ENCODE data around the gene S1PR3.

The S1PR3 gene

DNA sequence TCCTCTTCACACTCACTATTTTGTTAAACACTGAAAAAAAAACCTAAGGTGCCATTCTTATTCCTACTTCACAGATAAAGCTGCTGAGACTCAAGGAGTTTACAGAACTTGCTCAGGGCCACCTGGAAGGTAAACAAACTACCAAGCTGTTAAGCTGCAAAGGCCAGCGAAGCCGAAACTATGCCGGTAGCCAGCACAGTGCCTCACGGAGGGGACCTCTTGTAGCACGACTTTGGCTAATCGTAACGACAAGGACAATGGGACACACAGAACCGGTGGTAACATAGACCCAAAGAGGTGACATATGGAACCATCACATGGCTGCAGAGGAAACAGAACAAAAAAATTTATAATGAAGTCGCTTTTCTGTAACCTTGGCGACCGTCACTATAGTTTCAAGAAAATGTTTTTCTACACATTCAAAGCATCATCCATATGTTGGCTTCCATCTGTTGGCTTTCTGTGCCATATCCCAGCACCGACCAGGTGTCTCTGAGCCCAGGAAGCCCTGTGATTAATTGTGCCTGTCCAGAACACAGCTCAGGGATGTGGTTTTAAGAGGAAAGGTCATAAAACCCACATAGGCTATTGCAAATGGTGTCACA is 60.3 kb downstream of the S1PR3 start:
- H3K4me3 ChIP-seq (ENCODE audit: control insufficient read depth, low read depth, low read length) = no peak overlapping the region
- TF ChIP-seq, protein P1, sequence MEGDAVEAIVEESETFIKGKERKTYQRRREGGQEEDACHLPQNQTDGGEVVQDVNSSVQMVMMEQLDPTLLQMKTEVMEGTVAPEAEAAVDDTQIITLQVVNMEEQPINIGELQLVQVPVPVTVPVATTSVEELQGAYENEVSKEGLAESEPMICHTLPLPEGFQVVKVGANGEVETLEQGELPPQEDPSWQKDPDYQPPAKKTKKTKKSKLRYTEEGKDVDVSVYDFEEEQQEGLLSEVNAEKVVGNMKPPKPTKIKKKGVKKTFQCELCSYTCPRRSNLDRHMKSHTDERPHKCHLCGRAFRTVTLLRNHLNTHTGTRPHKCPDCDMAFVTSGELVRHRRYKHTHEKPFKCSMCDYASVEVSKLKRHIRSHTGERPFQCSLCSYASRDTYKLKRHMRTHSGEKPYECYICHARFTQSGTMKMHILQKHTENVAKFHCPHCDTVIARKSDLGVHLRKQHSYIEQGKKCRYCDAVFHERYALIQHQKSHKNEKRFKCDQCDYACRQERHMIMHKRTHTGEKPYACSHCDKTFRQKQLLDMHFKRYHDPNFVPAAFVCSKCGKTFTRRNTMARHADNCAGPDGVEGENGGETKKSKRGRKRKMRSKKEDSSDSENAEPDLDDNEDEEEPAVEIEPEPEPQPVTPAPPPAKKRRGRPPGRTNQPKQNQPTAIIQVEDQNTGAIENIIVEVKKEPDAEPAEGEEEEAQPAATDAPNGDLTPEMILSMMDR (IDR thresholded peaks at IDR 0.05; ENCODE audit: control insufficient read depth, insufficient read depth, low read depth, low read length, missing control alignments) = no peak
- no peak for DNase-seq (ENCODE audit: low read depth)

DNA sequence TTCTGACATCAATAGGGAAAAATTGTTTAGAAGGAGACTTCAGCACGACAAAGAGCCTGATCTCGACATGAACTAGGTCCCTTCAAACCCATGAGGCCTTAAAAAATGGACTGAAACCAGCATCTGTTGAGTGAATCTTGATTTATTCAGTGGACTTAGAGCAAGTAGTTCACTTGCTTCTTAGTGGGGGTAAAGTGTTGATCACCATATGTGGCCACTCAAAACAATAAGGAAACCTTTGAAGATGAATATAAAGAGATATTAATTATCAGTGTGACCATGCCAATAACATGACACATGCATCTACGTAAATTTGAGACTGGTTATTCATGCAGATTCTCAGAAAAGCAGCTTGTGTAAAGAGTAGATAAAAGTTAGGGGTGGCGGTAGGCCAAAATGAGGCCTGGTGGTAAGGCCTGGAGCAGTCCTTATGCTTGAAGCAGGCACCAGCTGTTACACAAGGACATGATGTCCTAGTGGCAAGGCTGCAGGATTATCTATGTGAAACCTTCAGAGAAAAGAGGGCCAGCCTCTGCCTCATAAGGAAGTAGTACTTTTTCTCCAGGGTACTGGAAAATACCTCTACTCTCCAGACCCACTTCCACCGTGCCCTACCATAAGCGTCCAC is 61.3 kb downstream of the S1PR3 start:
- TF ChIP-seq, protein P1 (IDR thresholded peaks at IDR 0.05; ENCODE audit: control insufficient read depth, insufficient read depth, low read depth, low read length, missing control alignments) = no peak
- H3K4me3 ChIP-seq (ENCODE audit: control insufficient read depth, low read depth, low read length) = no peak overlapping the region
- DNase-seq (ENCODE audit: low read depth) = no peak

DNA sequence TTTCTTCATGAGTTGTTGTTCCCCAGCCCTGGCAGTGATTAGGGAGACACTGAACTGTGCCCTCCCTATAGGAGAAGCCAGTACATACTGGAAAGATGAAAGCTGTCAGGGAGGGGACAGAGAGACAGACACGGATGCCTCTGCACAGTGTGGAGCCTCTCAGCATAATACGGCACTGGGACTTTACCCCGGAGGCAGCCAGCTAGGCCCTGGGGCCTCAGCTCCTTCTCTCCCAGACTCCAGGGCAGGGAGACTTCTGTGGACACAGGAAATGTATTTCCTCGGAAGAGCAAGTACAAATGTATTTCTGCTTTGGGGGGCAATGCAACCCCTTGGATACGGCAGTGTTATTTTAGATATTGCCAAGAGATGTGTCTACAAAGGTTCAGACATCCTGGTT is 62.0 kb downstream of the S1PR3 start:
- TF ChIP-seq, protein P1 (IDR thresholded peaks at IDR 0.05; ENCODE audit: control insufficient read depth, insufficient read depth, low read depth, low read length, missing control alignments) = no peak
- H3K4me3 ChIP-seq (ENCODE audit: control insufficient read depth, low read depth, low read length) = no peak overlapping the region
- DNase-seq (ENCODE audit: low read depth) = no peak
